H4 (cell line): Measurements from ENCODE around the gene E2F4. TPM values are rescaled to one million over a fixed set of nuclear protein-coding genes. Genes with fewer than 3 reads are reported as not detected.

Source experiments
- DNase-seq: peaks from one replicate; pipeline ENCODE4 v3.0.0-alpha.2; 2015; ENCODE audit warnings: low spot score
- total RNA-seq: library from RNA; depleted of rRNA; stranded (reverse); fragments of >200 nt; shearing (Covaris generic); gene quantifications from 2 replicates; pipeline ENCODE4 v1.2.3, GENCODE V29; 2014

The E2F4 gene
- total RNA-seq, 1 experiment from 2014 or later = 80.7 TPM

GRCh38 chr16:67157892-67158635, 33.9 kb upstream of the E2F4 start:
- no peak for DNase-seq

GRCh38 chr16:67158637-67159600, 33.0 kb upstream of the E2F4 start:
- peak; percentile 26 for DNase-seq

- DNase-seq = no peak
Measured at GRCh38 chr16:67161595-67162058, 30.3 kb upstream of the E2F4 start.

- no peak for DNase-seq
Measured at GRCh38 chr16:67162506-67163163, 29.3 kb upstream of the E2F4 start.

GRCh38 chr16:67163164-67163998, 28.6 kb upstream of the E2F4 start:
- DNase-seq = no peak

GRCh38 chr16:67163999-67164558, 27.9 kb upstream of the E2F4 start:
- DNase-seq = no peak

- DNase-seq = no peak
Measured at GRCh38 chr16:67164599-67165061, 27.3 kb upstream of the E2F4 start, which contains the start of gene HSF4. TSS of gene HSF4 (plus strand) at chr16:67164745. CDS start at chr16:67164812, 67 bp downstream.

- no peak for DNase-seq
Measured at GRCh38 chr16:67165121-67166078, 26.6 kb upstream of the E2F4 start.

- no peak for DNase-seq
Measured at GRCh38 chr16:67166110-67166547, 25.8 kb upstream of the E2F4 start.

- no peak for DNase-seq
Measured at GRCh38 chr16:67166598-67167168, 25.3 kb upstream of the E2F4 start.

GRCh38 chr16:67167588-67167987, 24.4 kb upstream of the E2F4 start:
- no peak for DNase-seq

GRCh38 chr16:67169011-67169451, 22.9 kb upstream of the E2F4 start:
- DNase-seq = no peak

GRCh38 chr16:67169642-67170167, 22.2 kb upstream of the E2F4 start:
- DNase-seq = no peak

GRCh38 chr16:67170168-67170948, 21.6 kb upstream of the E2F4 start, which contains the start of gene NOL3:
TSS of gene NOL3 (plus strand) at chr16:67170538.
- DNase-seq = peak; percentile 81

GRCh38 chr16:67170949-67171649, 20.9 kb upstream of the E2F4 start:
- DNase-seq = no peak

- DNase-seq = no peak
Measured at GRCh38 chr16:67173323-67173722, 18.6 kb upstream of the E2F4 start.
